ENCODE data around the gene CLEC5A. TPM values are rescaled to one million over a fixed set of nuclear protein-coding genes. Genes with fewer than 3 reads are reported as not detected.

Gene CLEC5A
- polyA plus RNA-seq, 1 donor (not counting 4 experiments of a cell fraction or from before 2014, with no cell fraction given): 0.05 TPM

- H3K79me2 ChIP-seq (ENCODE audit: control insufficient read depth, insufficient read depth, low read length): no peaks in the 10 kb centered on the region
- FAIRE-seq (no peak), DNase-seq (ENCODE audit: low read depth, low spot score) (no peak)
- H2AFZ ChIP-seq (ENCODE audit: control insufficient read depth, low read length): no peak overlapping the region
- H4K20me1 ChIP-seq (ENCODE audit: control insufficient read depth, extremely low read depth, insufficient read depth, low read length): no peaks in the 10 kb centered on the region
- no peak overlapping the region for H3K4me3 ChIP-seq (ENCODE audit: control insufficient read depth in 2 of 3, extremely low read depth in 1 of 3, insufficient read depth in 2 of 3, low read depth in 1 of 3, low read length in 3 of 3)
- no peak overlapping the region for H3K9ac ChIP-seq (ENCODE audit: control insufficient read depth, extremely low read depth, insufficient read depth, low read length)
- TF ChIP-seq EZH2 (IDR thresholded peaks at IDR 0.05; ENCODE audit: low read length): no peak
- no peak for TF ChIP-seq CTCF (optimal IDR thresholded peaks at IDR 0.05 in 1 of 3, IDR thresholded peaks at IDR 0.05 in 1 of 3, conservative IDR thresholded peaks at IDR 0.05 in 1 of 3; ENCODE audit: extremely low read depth in 1 of 3, insufficient read depth in 2 of 3, low read length in 3 of 3)
- H3K9me3 ChIP-seq (ENCODE audit: control insufficient read depth, low read depth, low read length): no peaks in the 10 kb centered on the region
- no peaks in the 10 kb centered on the region for H3K9me1 ChIP-seq (ENCODE audit: control insufficient read depth, extremely low read depth, insufficient read depth, low read length)
- H3K36me3 ChIP-seq (ENCODE audit: control insufficient read depth in 2 of 2, extremely low read depth in 1 of 2, insufficient read depth in 2 of 2, low read length in 2 of 2): no peaks in the 10 kb centered on the region
- H3K4me2 ChIP-seq (ENCODE audit: control insufficient read depth, extremely low read depth, insufficient read depth, low read depth, low read length): no peak overlapping the region
- H3K27me3 ChIP-seq (ENCODE audit: control insufficient read depth, extremely low read depth, insufficient read depth, low read length): no peaks in the 10 kb centered on the region
- H3K27ac ChIP-seq (ENCODE audit: control insufficient read depth, insufficient read depth, low read length): no peak overlapping the region
- H3K4me1 ChIP-seq (ENCODE audit: control insufficient read depth, extremely low read depth, insufficient read depth, low read length): peaks cover 15% of the 10 kb centered on the region
- dilution Hi-C loops (cut with MboI; ENCODE audit: extremely low pct_ligation_motif_present, low sequenced_read_pairs): no loop called here
Observed at GRCh38 chr7:141949911-141950310, 3.1 kb upstream of the CLEC5A start.

- Histone ChIP-seq H3K27ac (ENCODE audit: control insufficient read depth, insufficient read depth, low read length) (no peak overlapping the region), H2AFZ (ENCODE audit: control insufficient read depth, low read length) (no peak overlapping the region), H3K27me3 (ENCODE audit: control insufficient read depth, extremely low read depth, insufficient read depth, low read length) (no peaks in the 10 kb centered on the region), H3K9me3 (ENCODE audit: control insufficient read depth, low read depth, low read length) (no peaks in the 10 kb centered on the region), H3K9ac (ENCODE audit: control insufficient read depth, extremely low read depth, insufficient read depth, low read length) (no peak overlapping the region), H3K36me3 (ENCODE audit: control insufficient read depth in 2 of 2, extremely low read depth in 1 of 2, insufficient read depth in 2 of 2, low read length in 2 of 2) (no peaks in the 10 kb centered on the region), H3K4me1 (ENCODE audit: control insufficient read depth, extremely low read depth, insufficient read depth, low read length) (peaks cover 17% of the 10 kb centered on the region), H3K4me3 (ENCODE audit: control insufficient read depth in 2 of 3, extremely low read depth in 1 of 3, insufficient read depth in 2 of 3, low read depth in 1 of 3, low read length in 3 of 3) (no peak overlapping the region), H3K9me1 (ENCODE audit: control insufficient read depth, extremely low read depth, insufficient read depth, low read length) (no peaks in the 10 kb centered on the region), H4K20me1 (ENCODE audit: control insufficient read depth, extremely low read depth, insufficient read depth, low read length) (no peaks in the 10 kb centered on the region), H3K79me2 (ENCODE audit: control insufficient read depth, insufficient read depth, low read length) (no peaks in the 10 kb centered on the region), H3K4me2 (ENCODE audit: control insufficient read depth, extremely low read depth, insufficient read depth, low read depth, low read length) (no peak overlapping the region)
- no peak for FAIRE-seq
- dilution Hi-C loops (cut with MboI; ENCODE audit: extremely low pct_ligation_motif_present, low sequenced_read_pairs): no loop called here
- TF ChIP-seq EZH2 (IDR thresholded peaks at IDR 0.05; ENCODE audit: low read length) (no peak), CTCF (optimal IDR thresholded peaks at IDR 0.05 in 1 of 3, IDR thresholded peaks at IDR 0.05 in 1 of 3, conservative IDR thresholded peaks at IDR 0.05 in 1 of 3; ENCODE audit: extremely low read depth in 1 of 3, insufficient read depth in 2 of 3, low read length in 3 of 3) (no peak)
- no peak for DNase-seq (ENCODE audit: low read depth, low spot score)
Observed at GRCh38 chr7:141949451-141949850, 2.7 kb upstream of the CLEC5A start.
